Measurements from ENCODE around the gene DEPDC1B.

DEPDC1B gene

DNA sequence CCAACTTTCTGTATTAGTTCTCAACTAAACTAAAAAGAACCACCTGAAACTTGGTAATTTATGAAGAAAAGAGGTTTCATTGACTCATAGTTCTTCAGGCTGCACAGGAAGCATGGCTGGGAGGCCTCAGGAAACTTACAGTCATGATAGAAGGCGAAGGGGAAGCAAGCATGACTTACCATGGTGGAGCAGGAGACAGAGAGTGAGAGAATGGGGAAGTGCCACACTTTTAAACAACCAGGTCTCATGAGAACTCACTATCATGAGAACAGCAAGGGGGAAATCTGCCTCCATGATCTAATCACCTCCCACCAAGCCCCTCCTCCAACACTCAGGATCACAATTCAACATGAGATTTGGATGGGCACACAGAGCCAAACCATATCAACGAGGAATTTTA is 123.5 kb downstream of the DEPDC1B start:
- POLR2A ChIA-PET, result no interaction called here

DNA sequence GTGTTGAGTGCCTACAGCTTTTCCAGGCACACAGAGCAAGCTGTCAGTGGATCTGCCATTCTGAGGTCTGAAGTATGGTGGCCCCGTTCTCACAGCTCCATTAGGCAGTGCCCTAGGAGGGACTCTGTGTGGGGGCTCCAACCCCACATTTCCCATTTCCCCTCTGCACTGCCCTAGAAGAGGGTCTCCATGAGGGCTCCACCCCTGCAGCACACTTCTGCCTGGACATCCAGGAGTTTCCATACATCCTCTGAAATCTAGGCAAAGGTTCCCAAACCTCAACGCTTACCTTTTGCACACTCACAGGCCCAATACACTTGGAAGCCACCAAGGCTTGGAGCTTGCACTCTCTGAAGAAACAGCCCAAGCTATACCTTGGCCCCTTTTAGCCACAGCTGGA is 131.3 kb downstream of the DEPDC1B start:
- TF ChIP-seq SETDB1 (IDR thresholded peaks at IDR 0.05; ENCODE audit: insufficient read length, low read length), result peak; percentile 66
- no peak for TF ChIP-seq ZNF571 (tag by site-specific recombination; IDR thresholded peaks at IDR 0.05)
- Histone ChIP-seq H3K4me1 (ENCODE audit: control insufficient read depth, insufficient read depth, low read length) (no peaks in the 10 kb centered on the region), H3K27ac (ENCODE audit: extremely low read depth, low read depth, low read length) (no peak overlapping the region), H3K36me3 (ENCODE audit: control insufficient read depth in 2 of 2, insufficient read depth in 1 of 2, low read length in 2 of 2) (no peaks in the 10 kb centered on the region), H3K4me3 (ENCODE audit: low read depth, low read length) (no peak overlapping the region), H3K9me3 (ENCODE audit: control insufficient read depth, insufficient read depth, low read depth, low read length) (no peaks in the 10 kb centered on the region)
- ChIA-PET CTCF (no interaction called here), POLR2A (no interaction called here)

More for the DNA sequence above, 123.5 kb downstream of the DEPDC1B start:
- no peak overlapping the region for H3K27ac ChIP-seq (ENCODE audit: extremely low read depth, low read depth, low read length)
- TF ChIP-seq ZNF449 (tag by site-specific recombination; IDR thresholded peaks at IDR 0.05) (no peak), ZNF621 (tag by site-specific recombination; IDR thresholded peaks at IDR 0.05) (no peak), MEIS1 (CRISPR knock-in tag; IDR thresholded peaks at IDR 0.05; ENCODE audit: borderline replicate concordance) (no peak), FEZF1 (tag by site-specific recombination; IDR thresholded peaks at IDR 0.05) (no peak), ZNF560 (tag by site-specific recombination; IDR thresholded peaks at IDR 0.05; ENCODE audit: borderline replicate concordance) (no peak), ZNF639 (tag by site-specific recombination; IDR thresholded peaks at IDR 0.05) (no peak), ZNF114 (tag by site-specific recombination; IDR thresholded peaks at IDR 0.05) (no peak), ZNF596 (tag by site-specific recombination; IDR thresholded peaks at IDR 0.05) (no peak), ZNF510 (tag by site-specific recombination; IDR thresholded peaks at IDR 0.05; ENCODE audit: insufficient replicate concordance) (no peak), ZNF10 (tag by site-specific recombination; IDR thresholded peaks at IDR 0.05) (no peak), ZNF585B (tag by site-specific recombination; IDR thresholded peaks at IDR 0.05) (no peak), REPIN1 (tag by site-specific recombination; IDR thresholded peaks at IDR 0.05; ENCODE audit: low read depth) (no peak), KLF9 (tag by site-specific recombination; IDR thresholded peaks at IDR 0.05; ENCODE audit: low read depth) (no peak), PRDM4 (tag by site-specific recombination; IDR thresholded peaks at IDR 0.05) (no peak), OVOL3 (tag by site-specific recombination; IDR thresholded peaks at IDR 0.05) (no peak), ZNF768 (tag by site-specific recombination; IDR thresholded peaks at IDR 0.05) (no peak), ZNF610 (tag by site-specific recombination; IDR thresholded peaks at IDR 0.05; ENCODE audit: borderline replicate concordance) (no peak), ZNF501 (tag by site-specific recombination; IDR thresholded peaks at IDR 0.05) (no peak)
- CTCF ChIA-PET, result no interaction called here
- no peak overlapping the region for H3K4me3 ChIP-seq (ENCODE audit: low read depth, low read length)
- H3K9me3 ChIP-seq (ENCODE audit: control insufficient read depth, insufficient read depth, low read depth, low read length), result no peaks in the 10 kb centered on the region
- no peaks in the 10 kb centered on the region for H3K4me1 ChIP-seq (ENCODE audit: control insufficient read depth, insufficient read depth, low read length)
- no peaks in the 10 kb centered on the region for H3K36me3 ChIP-seq (ENCODE audit: control insufficient read depth in 2 of 2, insufficient read depth in 1 of 2, low read length in 2 of 2)
